ENCODE results near the gene OR7G3.

DNA sequence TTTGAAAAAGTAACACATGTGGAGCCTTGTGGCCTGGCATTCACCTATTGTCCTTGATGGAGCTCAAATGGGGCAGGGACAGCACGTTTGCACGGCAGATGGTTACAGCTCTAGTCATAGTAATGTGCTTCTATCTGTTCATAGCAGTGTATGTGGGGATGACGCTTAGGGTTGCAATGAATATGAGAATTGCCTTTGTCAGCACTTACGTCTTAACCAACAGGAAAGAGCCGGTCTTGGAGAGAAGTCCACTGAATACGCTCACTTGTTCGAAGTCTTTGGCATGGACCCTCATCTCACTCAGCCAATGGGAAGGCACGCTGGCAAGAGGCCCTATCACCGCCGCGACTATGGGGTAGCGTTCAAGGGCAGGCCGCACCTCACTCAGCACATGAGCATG is 33.1 kb upstream of the OR7G3 start:
- TF ChIP-seq, protein P1, sequence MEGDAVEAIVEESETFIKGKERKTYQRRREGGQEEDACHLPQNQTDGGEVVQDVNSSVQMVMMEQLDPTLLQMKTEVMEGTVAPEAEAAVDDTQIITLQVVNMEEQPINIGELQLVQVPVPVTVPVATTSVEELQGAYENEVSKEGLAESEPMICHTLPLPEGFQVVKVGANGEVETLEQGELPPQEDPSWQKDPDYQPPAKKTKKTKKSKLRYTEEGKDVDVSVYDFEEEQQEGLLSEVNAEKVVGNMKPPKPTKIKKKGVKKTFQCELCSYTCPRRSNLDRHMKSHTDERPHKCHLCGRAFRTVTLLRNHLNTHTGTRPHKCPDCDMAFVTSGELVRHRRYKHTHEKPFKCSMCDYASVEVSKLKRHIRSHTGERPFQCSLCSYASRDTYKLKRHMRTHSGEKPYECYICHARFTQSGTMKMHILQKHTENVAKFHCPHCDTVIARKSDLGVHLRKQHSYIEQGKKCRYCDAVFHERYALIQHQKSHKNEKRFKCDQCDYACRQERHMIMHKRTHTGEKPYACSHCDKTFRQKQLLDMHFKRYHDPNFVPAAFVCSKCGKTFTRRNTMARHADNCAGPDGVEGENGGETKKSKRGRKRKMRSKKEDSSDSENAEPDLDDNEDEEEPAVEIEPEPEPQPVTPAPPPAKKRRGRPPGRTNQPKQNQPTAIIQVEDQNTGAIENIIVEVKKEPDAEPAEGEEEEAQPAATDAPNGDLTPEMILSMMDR (IDR thresholded peaks at IDR 0.05; ENCODE audit: borderline replicate concordance, extremely low read depth, low read length, poor library complexity, severe bottlenecking), result no peak
- no peak for TF ChIP-seq EZH2 (IDR thresholded peaks at IDR 0.05; ENCODE audit: borderline replicate concordance, low read depth, low read length, severe bottlenecking)
